ENCODE results near the gene CEACAM6.

Gene CEACAM6

GRCh38 chr19:41799444-41800000 is 44.2 kb downstream of the CEACAM6 start:
- DNase-seq = no peak

GRCh38 chr19:41801031-41801430 is 45.7 kb downstream of the CEACAM6 start:
- DNase-seq = no peak

- DNase-seq = no peak
Measured at GRCh38 chr19:41801792-41802211, 46.5 kb downstream of the CEACAM6 start.

- DNase-seq = no peak
Measured at GRCh38 chr19:41802770-41803169, 47.4 kb downstream of the CEACAM6 start.

- DNase-seq = no peak
Measured at GRCh38 chr19:41804336-41804735, 49.0 kb downstream of the CEACAM6 start.

GRCh38 chr19:41807176-41807575 is 51.8 kb downstream of the CEACAM6 start:
- no peak for DNase-seq

GRCh38 chr19:41808663-41809566 is 53.6 kb downstream of the CEACAM6 start:
- no peak for DNase-seq

- no peak for DNase-seq
Measured at GRCh38 chr19:41810301-41810700, 55.0 kb downstream of the CEACAM6 start.

GRCh38 chr19:41811036-41811435 is 55.7 kb downstream of the CEACAM6 start:
- DNase-seq = no peak

- no peak for DNase-seq
Measured at GRCh38 chr19:41811981-41812380, 56.7 kb downstream of the CEACAM6 start.

- no peak for DNase-seq
Measured at GRCh38 chr19:41813911-41814310, 58.6 kb downstream of the CEACAM6 start.

GRCh38 chr19:41815301-41815700 is 60.0 kb downstream of the CEACAM6 start:
- DNase-seq = no peak

- DNase-seq = no peak
Measured at GRCh38 chr19:41816761-41817160, 61.4 kb downstream of the CEACAM6 start.

GRCh38 chr19:41821003-41821735 is 65.8 kb downstream of the CEACAM6 start:
- peak; percentile 15 to 21 for DNase-seq
